GM12878 (cell line): ENCODE measurements around the gene NFYC.
A peak's percentile ranks its signal among the peaks of the same experiment; 100 is the strongest.

Experiments
- CTCF ChIP-seq, 3 experiments: IDR thresholded peaks in 2 of 3; conservative IDR thresholded peaks in 1 of 3; 2 replicates each; pipeline ENCODE4 v1.5.1; 2011; ENCODE audit warnings: low read depth in 3 of 3, low read length in 3 of 3, mild to moderate bottlenecking in 3 of 3, control low read depth in 2 of 3, moderate library complexity in 2 of 3, inconsistent platforms in 1 of 3, mixed read lengths in 1 of 3; ENCODE audit not compliant: control insufficient read depth in 2 of 3, insufficient read depth in 1 of 3; ENCODE audit errors: extremely low read depth in 1 of 3
- EP300 ChIP-seq, 2 experiments: fragments of 150-350 bp in 1 of 2; IDR thresholded peaks; 2 replicates each; pipeline ENCODE4 v1.6.1; 2011 to 2012; ENCODE audit warnings: low read depth in 2 of 2, low read length in 2 of 2, borderline replicate concordance in 1 of 2, improper control_type of control experiment in 1 of 2, inconsistent platforms in 1 of 2; ENCODE audit not compliant: control insufficient read depth in 1 of 2
- HDAC6 ChIP-seq: fragments of 200-600 bp; sonication (generic); IDR thresholded peaks from one replicate; pipeline ENCODE4 v1.8.0; 2017; ENCODE audit warnings: antibody characterized with exemption; ENCODE audit not compliant: unreplicated experiment
- NKRF ChIP-seq: fragments of 450-650 bp; conservative IDR thresholded peaks from 2 replicates; pipeline ENCODE4 v1.6.1; 2017; ENCODE audit warnings: mild to moderate bottlenecking, moderate library complexity
- POLR2A ChIP-seq: IDR thresholded peaks from 2 replicates; pipeline ENCODE4 v1.6.1; 2011; ENCODE audit warnings: low read depth, mild to moderate bottlenecking, low read length

GRCh38 chr1:40774266-40774998 lies 82.9 kb downstream of the NFYC start:
- TF ChIP-seq EP300 (IDR thresholded peaks at IDR 0.05; ENCODE audit: borderline replicate concordance in 1 of 2, control insufficient read depth in 1 of 2, low read depth in 2 of 2, low read length in 2 of 2) = no peak
- TF ChIP-seq POLR2A = no peak
- TF ChIP-seq HDAC6 = no peak
- peak; percentile 79 to 91 (median 86) for TF ChIP-seq CTCF (IDR thresholded peaks at IDR 0.05 in 2 of 3, conservative IDR thresholded peaks at IDR 0.05 in 1 of 3; ENCODE audit: control insufficient read depth in 2 of 3, extremely low read depth in 1 of 3, insufficient read depth in 1 of 3, low read depth in 3 of 3, low read length in 3 of 3)
- TF ChIP-seq NKRF = no peak
